HepG2 (cell line): ENCODE data around the gene DOCK3. TPM values are rescaled to one million over a fixed set of nuclear protein-coding genes. Genes with fewer than 3 reads are reported as not detected.

ENCODE experiments used
- ATAC-seq: fragments of 200-7000 bp; cut with Tn5 transposase; 3 replicates; pipeline ENCODE4 v1.9.1; 2020; ENCODE audit warnings: mild to moderate bottlenecking, moderate library complexity
- BruUV-seq: library from RNA; stranded (reverse); fragments of 400-500 nt; replicated peaks from 2 replicates; lab custom pipeline; 2021; lab: Mats Ljungman, UMichigan
- CTCF ChIA-PET: fragments of 300-600 bp; formaldehyde crosslinking; extraction: SDS; loops from one replicate; lab custom pipeline; 2021; ENCODE audit warnings: low total read pairs, inconsistent platforms, low intra/inter-chr PET ratio; lab: Yijun Ruan, JAX
- POLR2A ChIA-PET: fragments of 350-600 bp; sonication (Branson Sonifier 250); formaldehyde crosslinking; loops from one replicate; lab custom pipeline; 2020; ENCODE audit warnings: antibody characterized with exemption, inconsistent platforms; lab: Yijun Ruan, JAX
- DNase-seq: peaks from one replicate; pipeline ENCODE4 v3.0.0-alpha.2; 2015; ENCODE audit warnings: low spot score
- FAIRE-seq: peaks from 3 replicates; lab custom pipeline; 2011; peaks lifted over from hg19 to GRCh38; lab: Jason Lieb, UNC
- H2AFZ ChIP-seq: one replicate; pipeline ENCODE4 v1.6.1; 2011; ENCODE audit warnings: low read length, inconsistent platforms
- H3K27ac ChIP-seq: fragments of 300-600 bp; 3 replicates; pipeline ENCODE4 v1.8.0; 2011; ENCODE audit warnings: mixed run types, mild to moderate bottlenecking, mixed read lengths, low read length, inconsistent platforms; ENCODE audit not compliant: insufficient read depth; ENCODE audit errors: extremely low read length
- H3K27me3 ChIP-seq, 2 experiments: fragments of 200-600 bp in 1 of 2; 2 replicates in 1 of 2; 3 replicates in 1 of 2; pipeline versions ENCODE4 v1.6.0 to v1.8.0; 2011; ENCODE audit warnings: low read length in 2 of 2, mild to moderate bottlenecking in 2 of 2, moderate library complexity in 2 of 2, inconsistent platforms in 1 of 2; ENCODE audit not compliant: insufficient read depth in 2 of 2, control insufficient read depth in 1 of 2
- H3K36me3 ChIP-seq, 2 experiments: fragments of 200-600 bp in 1 of 2; replicated peaks in 1 of 2; 2 replicates in 1 of 2; 3 replicates in 1 of 2; pipeline versions ENCODE4 v1.5.1 to v1.8.0; 2011; ENCODE audit warnings: low read length in 2 of 2, inconsistent platforms in 1 of 2; ENCODE audit not compliant: insufficient read depth in 2 of 2, control insufficient read depth in 1 of 2
- H3K4me1 ChIP-seq: 2 replicates; pipeline ENCODE4 v1.5.1; 2012; ENCODE audit warnings: low read length, inconsistent platforms; ENCODE audit not compliant: insufficient read depth
- H3K4me2 ChIP-seq: 2 replicates; pipeline ENCODE4 v1.6.0; 2011; ENCODE audit warnings: low read depth, low read length, inconsistent platforms
- H3K4me3 ChIP-seq, 3 experiments: fragments of 200-600 bp in 1 of 3; sonication (generic), shearing (Covaris generic) in 1 of 3; replicated peaks in 1 of 3; 2 replicates each; pipeline ENCODE4 v1.5.1; 2011 to 2016; ENCODE audit warnings: low read length in 3 of 3, inconsistent platforms in 2 of 3, low read depth in 2 of 3, mild to moderate bottlenecking in 2 of 3, control low read depth in 1 of 3, mixed read lengths in 1 of 3; ENCODE audit not compliant: insufficient read depth in 1 of 3
- H3K79me2 ChIP-seq: one replicate; pipeline ENCODE4 v1.6.1; 2011; ENCODE audit warnings: low read length, inconsistent platforms; ENCODE audit not compliant: insufficient read depth
- H3K9ac ChIP-seq: 2 replicates; pipeline ENCODE4 v1.6.0; 2011; ENCODE audit warnings: mild to moderate bottlenecking, low read depth, low read length, inconsistent platforms; ENCODE audit not compliant: insufficient read depth
- H3K9me3 ChIP-seq: 2 replicates; pipeline ENCODE4 v1.5.1; 2012; ENCODE audit warnings: mild to moderate bottlenecking, low read length
- H4K20me1 ChIP-seq: 2 replicates; pipeline ENCODE4 v1.6.0; 2011; ENCODE audit warnings: inconsistent platforms, mild to moderate bottlenecking, low read length, moderate library complexity; ENCODE audit not compliant: insufficient read depth
- CEBPB ChIP-seq: IDR thresholded peaks from 2 replicates; pipeline ENCODE4 v1.6.1; 2011; ENCODE audit warnings: low read depth, low read length, improper control_type of control experiment, borderline replicate concordance
- GPBP1L1 ChIP-seq: sonication (generic); formaldehyde crosslinking; IDR thresholded peaks from 2 replicates; pipeline ENCODE4 v1.5.0; 2020; ENCODE audit warnings: mild to moderate bottlenecking, missing genetic modification reagents
- GZF1 ChIP-seq: sonication (generic); formaldehyde crosslinking; IDR thresholded peaks from 2 replicates; pipeline ENCODE4 v1.5.1; 2020; ENCODE audit warnings: mild to moderate bottlenecking, missing genetic modification reagents
- JUNB ChIP-seq: sonication (generic); formaldehyde crosslinking; IDR thresholded peaks from 2 replicates; pipeline ENCODE4 v1.8.0; 2022; ENCODE audit warnings: missing genetic modification reagents, mild to moderate bottlenecking, borderline replicate concordance
- NFATC3 ChIP-seq: sonication (generic); formaldehyde crosslinking; IDR thresholded peaks from 2 replicates; pipeline ENCODE4 v1.5.1; 2020; ENCODE audit warnings: mild to moderate bottlenecking, missing genetic modification reagents
- NONO ChIP-seq, 2 experiments: fragments of 450-650 bp in 1 of 2; sonication (generic) in 1 of 2; formaldehyde crosslinking in 1 of 2; IDR thresholded peaks in 1 of 2; conservative IDR thresholded peaks in 1 of 2; 2 replicates each; pipeline versions ENCODE4 v1.6.1 to v1.8.0; 2017 to 2022; ENCODE audit warnings: mild to moderate bottlenecking in 1 of 2, missing genetic modification reagents in 1 of 2, moderate library complexity in 1 of 2
- RORA ChIP-seq: sonication (generic); formaldehyde crosslinking; IDR thresholded peaks from 2 replicates; pipeline ENCODE4 v1.5.0; 2020; ENCODE audit warnings: mild to moderate bottlenecking, missing genetic modification reagents, moderate library complexity
- SNAI1 ChIP-seq: sonication (generic); formaldehyde crosslinking; IDR thresholded peaks from 2 replicates; pipeline ENCODE4 v1.5.0; 2020; ENCODE audit warnings: mild to moderate bottlenecking, missing genetic modification reagents, borderline replicate concordance
- TMF1 ChIP-seq: sonication (generic); formaldehyde crosslinking; IDR thresholded peaks from 2 replicates; pipeline ENCODE4 v1.8.1; 2022; ENCODE audit warnings: low read depth, missing genetic modification reagents
- ZNF616 ChIP-seq: sonication (generic); formaldehyde crosslinking; IDR thresholded peaks from 2 replicates; pipeline ENCODE4 v1.5.0; 2020; ENCODE audit warnings: low read depth, mild to moderate bottlenecking, missing genetic modification reagents
- WGBS: methylation state at CpG from one replicate; pipeline ENCODE4 v1.1.6; 2017; ENCODE audit warnings: low lambda C conversion rate; 5-methylcytosine and 5-hydroxymethylcytosine counted together
- in situ Hi-C: cut with HindIII; loops from 2 replicates; pipeline ENCODE4 v1.10.0; 2017; ENCODE audit warnings: low pct_unique_long_range_greater_than_20kb; ENCODE audit not compliant: extremely low pct_ligation_motif_present
- intact Hi-C: fragments of 100-400 bp; cut with micrococcal nuclease; formaldehyde crosslinking; loops from one replicate; pipeline ENCODE4 v1.10.0; 2022; ENCODE audit not compliant: unreplicated experiment
- polyA plus RNA-seq, 8 experiments: library from polyadenylated mRNA; depleted of rRNA in 3 of 8; stranded (reverse) in 7 of 8; unstranded in 1 of 8; fragments of >200 nt; fragmentation: Illumina TruSeq in 4 of 8; extraction: Trizol in 4 of 8; gene quantifications; 2 replicates each; pipeline versions ENCODE4 v1.2.1 to v1.2.3, GENCODE V29; 2011 to 2016; ENCODE audit warnings: low read depth in 4 of 8, missing spikeins in 1 of 8, mixed read lengths in 1 of 8; ENCODE audit not compliant: insufficient read depth in 1 of 8
- total RNA-seq, 5 experiments: library from RNA; depleted of rRNA; stranded (reverse); fragments of >200 nt; fragmentation: Illumina TruSeq; extraction: Trizol; gene quantifications; 2 replicates each; pipeline ENCODE4 v1.2.3, GENCODE V29; 2016; ENCODE audit warnings: low read depth in 1 of 5

The DOCK3 gene
- total and polyA plus RNA-seq, 2 of the 13 experiments (the other 11 are each of a cell fraction or from before 2014, with no cell fraction given) = not detected

GRCh38 chr3:51297333-51297732, 622.6 kb downstream of the DOCK3 start:
- Histone ChIP-seq H3K4me2 (no peak overlapping the region), H4K20me1 (no peaks in the 10 kb centered on the region), H3K4me3 (no peak overlapping the region), H3K36me3 (no peaks in the 10 kb centered on the region), H3K9ac (no peak overlapping the region), H2AFZ (no peak overlapping the region), H3K27ac (no peak overlapping the region), H3K27me3 (no peaks in the 10 kb centered on the region), H3K4me1 (no peaks in the 10 kb centered on the region), H3K79me2 (no peaks in the 10 kb centered on the region), H3K9me3 (no peaks in the 10 kb centered on the region)
- ChIA-PET POLR2A (no interaction called here), CTCF (no interaction called here)
- BruUV-seq = no TSS peak
- no peak for ATAC-seq
- no peak for TF ChIP-seq NONO (IDR thresholded peaks at IDR 0.05)
- TF ChIP-seq NONO (CRISPR knock-in tag; conservative IDR thresholded peaks at IDR 0.05) = no peak
- TF ChIP-seq NFATC3 (CRISPR knock-in tag) = no peak
- no peak for TF ChIP-seq GZF1 (CRISPR knock-in tag)
- no peak for TF ChIP-seq CEBPB
- DNase-seq = no peak
- intact Hi-C loops (no loop called here), in situ Hi-C loops (no loop called here)
- FAIRE-seq = no peak

- H3K4me3 ChIP-seq = no peak overlapping the region
- WGBS = 0% methylated on average over 1 of the region's 4 CpGs
- FAIRE-seq (no peak), ATAC-seq (no peak), DNase-seq (no peak)
- H2AFZ ChIP-seq = no peak overlapping the region
- in situ Hi-C loops (no loop called here), intact Hi-C loops (no loop called here)
- no peak overlapping the region for H3K4me2 ChIP-seq
- H4K20me1 ChIP-seq = no peaks in the 10 kb centered on the region
- H3K79me2 ChIP-seq = no peaks in the 10 kb centered on the region
- no peaks in the 10 kb centered on the region for H3K36me3 ChIP-seq
- no peaks in the 10 kb centered on the region for H3K9me3 ChIP-seq
- CTCF ChIA-PET = no interaction called here
- no peak overlapping the region for H3K9ac ChIP-seq
- no TSS peak for BruUV-seq
- no peaks in the 10 kb centered on the region for H3K4me1 ChIP-seq
- no peaks in the 10 kb centered on the region for H3K27me3 ChIP-seq
- POLR2A ChIA-PET = no interaction called here
- no peak overlapping the region for H3K27ac ChIP-seq
- TF ChIP-seq RORA (no peak), TMF1 (CRISPR knock-in tag) (no peak), ZNF616 (CRISPR knock-in tag) (no peak), GPBP1L1 (no peak), SNAI1 (CRISPR knock-in tag) (no peak), JUNB (CRISPR knock-in tag) (no peak)
Observed at GRCh38 chr3:51304230-51304629, 629.5 kb downstream of the DOCK3 start.
